Fibroblast of peridontal ligament (primary cell): ENCODE measurements around the gene ANKMY2.
"Not testable (repeated sequence)": the region's sequence is repeated elsewhere in the genome, so short reads cannot be mapped to it uniquely, and the experiment has no call there.

Experiments
- DNase-seq: peaks from one replicate; pipeline ENCODE4 v3.0.0-alpha.2; 2010; ENCODE audit errors: extremely low read depth

The ANKMY2 gene

GRCh38 chr7:16645593-16646471, at the start of gene ANKMY2, which contains the start of gene BZW2:
Gene ANKMY2 (minus strand): TSS chr7:16645754. CDS start chr7:16645573, 181 bp downstream.
Gene BZW2 (plus strand): TSS chr7:16646181. CDS start chr7:16665444, 19,263 bp downstream.
- DNase-seq: peak; percentile 95

DNA sequence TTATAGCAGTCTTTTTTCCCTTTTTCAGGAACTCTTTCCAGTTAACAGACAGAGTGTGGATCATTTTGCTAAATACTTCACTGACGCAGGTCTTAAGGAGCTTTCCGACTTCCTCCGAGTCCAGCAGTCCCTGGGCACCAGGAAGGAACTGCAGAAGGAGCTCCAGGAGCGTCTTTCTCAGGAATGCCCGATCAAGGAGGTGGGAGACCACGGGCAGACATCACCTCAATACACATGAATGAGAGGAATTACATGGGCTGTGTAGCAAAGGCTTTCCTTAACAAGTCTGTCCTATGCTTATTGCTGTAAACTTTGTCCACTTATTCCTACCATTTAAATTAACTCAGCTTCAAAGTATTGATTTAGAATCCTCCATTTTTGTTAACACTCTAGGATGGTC, 49.3 kb upstream of the ANKMY2 start:
- no peak for DNase-seq

DNA sequence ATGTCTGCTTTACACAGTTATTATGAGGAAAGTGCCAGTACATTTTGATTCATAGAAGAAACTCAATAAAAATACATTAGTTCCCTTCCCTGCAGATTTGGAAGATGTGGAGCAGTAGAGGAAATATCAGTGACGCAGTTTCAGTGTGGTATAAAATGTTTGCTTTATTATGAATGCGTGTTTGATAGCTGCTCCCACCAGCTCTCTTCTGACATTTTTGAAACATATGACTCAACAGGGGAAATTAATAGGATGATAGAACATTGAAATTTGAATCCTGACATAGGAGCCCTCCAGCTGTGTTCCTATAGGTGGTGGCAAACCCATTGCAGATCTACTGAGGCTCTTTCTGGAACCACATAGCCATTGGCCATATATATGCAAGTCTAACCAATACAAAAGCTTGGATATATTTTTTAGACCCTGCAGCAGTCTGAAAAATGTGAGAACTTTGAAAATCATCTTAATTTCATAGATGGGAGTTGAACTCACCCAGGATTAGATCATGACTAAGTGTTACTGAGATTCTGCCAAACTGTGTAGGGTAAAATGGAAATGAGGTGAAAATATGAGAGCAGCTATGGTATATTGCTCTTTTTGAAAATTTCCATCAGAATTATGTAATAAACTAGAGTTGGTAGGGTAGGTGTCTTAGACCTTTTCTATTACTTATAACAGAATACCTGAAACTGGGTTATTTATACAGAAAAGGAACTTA, 48.2 kb upstream of the ANKMY2 start:
- no peak for DNase-seq

GRCh38 chr7:16691241-16691640, 45.7 kb upstream of the ANKMY2 start:
- no peak for DNase-seq

DNA sequence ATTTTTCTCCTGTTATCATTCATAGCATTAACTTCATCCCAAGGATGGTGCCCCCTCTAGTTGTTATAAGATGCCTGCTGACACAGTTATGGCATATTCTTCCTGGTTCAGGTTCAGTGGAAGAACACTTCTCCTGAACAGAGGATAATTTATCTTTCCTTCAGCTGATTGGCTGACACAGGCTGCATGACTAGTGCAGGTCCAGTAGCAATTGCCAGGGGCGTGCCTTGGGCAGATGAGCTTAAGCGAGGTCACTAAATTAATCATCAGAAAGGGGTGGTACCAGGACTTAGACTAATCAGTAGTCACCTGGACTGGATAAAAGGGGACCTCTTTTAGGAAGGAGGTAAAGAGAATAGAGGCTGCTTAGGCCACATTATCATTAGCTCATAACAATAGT, 42.7 kb upstream of the ANKMY2 start:
- DNase-seq: no peak

- DNase-seq: no peak
These were observed 40.0 kb upstream of the ANKMY2 start for GRCh38 chr7:16685535-16685934.

DNA sequence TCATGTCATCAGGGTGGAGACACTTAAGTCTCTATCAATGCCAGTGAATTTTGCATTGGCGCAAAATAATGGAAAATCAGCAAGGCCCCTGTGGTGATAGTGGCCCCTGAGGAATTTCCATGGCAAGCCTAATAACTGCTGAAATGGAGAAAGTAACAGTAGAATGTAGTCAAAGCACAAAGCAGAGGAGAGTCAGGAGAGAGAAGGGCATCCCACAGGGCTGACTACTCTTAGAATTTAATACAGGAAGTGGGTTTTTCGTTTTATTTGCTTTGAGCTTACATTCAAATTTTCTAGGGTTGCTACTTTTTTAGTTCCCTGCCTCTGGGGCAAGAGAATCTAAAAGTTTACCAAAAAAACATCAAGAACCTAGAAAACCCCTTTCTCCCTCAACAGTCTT, 39.4 kb upstream of the ANKMY2 start:
- DNase-seq: no peak

GRCh38 chr7:16678645-16679566, 33.4 kb upstream of the ANKMY2 start:
- not testable (repeated sequence) for DNase-seq

GRCh38 chr7:16677978-16678494, 32.5 kb upstream of the ANKMY2 start:
- DNase-seq: no peak

DNA sequence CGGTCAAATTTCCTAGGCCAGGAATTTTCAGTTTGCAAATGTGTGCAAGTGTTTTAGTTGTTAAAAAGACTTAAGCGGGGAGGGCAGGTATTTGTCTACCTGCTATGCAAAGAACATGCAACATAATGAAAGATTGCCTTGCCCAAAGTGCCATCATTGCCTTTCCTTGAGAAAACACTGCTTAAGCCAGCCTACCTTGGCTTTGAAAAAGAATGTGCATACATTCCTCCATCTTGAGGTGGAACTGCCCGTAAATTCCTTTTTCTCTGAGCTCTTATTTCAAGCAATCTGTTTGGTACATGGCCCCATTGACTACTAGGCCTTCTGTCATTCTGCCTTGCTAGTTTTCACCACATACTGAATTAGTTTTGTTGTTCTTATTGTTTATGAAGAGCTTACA, 29.7 kb upstream of the ANKMY2 start:
- DNase-seq: no peak

DNA sequence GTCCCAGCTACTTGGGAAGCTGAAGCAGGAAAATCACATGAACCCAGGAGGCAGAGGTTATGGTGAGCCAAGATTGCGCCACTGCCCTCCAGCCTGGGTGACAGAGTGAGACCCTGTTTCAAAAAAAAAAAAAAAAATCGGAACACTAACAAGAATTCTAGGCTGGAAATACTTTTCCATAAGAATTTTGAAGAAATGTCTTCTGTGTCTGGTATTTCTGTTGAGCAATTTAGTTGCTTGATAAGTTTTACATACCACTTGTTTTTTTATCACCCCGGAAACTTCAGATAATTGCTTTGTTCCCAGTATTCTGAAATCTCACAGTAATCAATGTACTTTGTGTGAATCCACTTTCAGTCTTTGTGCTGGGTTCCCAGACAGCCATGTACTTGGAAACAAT, 26.3 kb upstream of the ANKMY2 start:
- no peak for DNase-seq

- no peak for DNase-seq
These were observed 25.3 kb upstream of the ANKMY2 start for GRCh38 chr7:16670731-16671344.

DNA sequence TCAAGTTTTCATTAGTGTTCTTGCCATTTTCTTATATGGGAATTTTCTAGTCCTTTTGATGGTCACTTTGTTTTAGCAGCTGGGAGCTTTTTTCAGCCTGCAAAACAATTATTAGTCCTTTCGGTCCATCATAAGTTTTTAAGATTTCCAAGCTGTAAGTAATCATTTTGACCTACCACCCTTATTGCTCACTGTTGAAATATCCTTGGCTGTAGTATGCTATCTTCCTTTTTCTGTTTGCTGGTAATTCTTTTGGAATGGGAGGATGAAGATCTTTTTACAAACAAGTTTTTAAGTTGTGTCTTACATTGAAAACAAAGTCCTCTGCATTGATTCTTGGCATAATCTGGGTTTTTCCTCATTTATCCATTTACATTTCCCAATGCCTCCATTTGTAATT, 24.5 kb upstream of the ANKMY2 start:
- peak; percentile 80 for DNase-seq

- peak; percentile 43 for DNase-seq
These were observed 24.0 kb upstream of the ANKMY2 start for GRCh38 chr7:16669581-16669980.

DNA sequence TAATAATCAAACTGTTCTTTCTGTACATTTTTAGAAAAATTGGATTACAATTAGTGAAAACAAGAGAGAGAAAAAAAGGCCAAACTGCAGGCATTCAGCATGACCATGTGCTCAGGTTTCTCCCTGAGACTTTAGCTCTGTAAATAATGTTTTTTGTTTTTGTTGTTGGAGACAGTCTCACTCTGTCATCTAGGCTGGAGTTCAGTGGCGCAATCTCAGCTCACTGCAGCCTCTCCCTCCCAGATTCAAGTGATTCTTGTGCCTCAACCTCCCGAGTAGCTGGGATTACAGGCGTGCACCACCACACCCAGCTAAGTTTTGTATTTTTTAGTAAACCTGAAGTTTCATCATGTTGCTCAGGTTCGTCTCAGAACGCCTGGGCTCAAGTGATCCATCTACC, 23.4 kb upstream of the ANKMY2 start:
- DNase-seq: peak; percentile 39

DNA sequence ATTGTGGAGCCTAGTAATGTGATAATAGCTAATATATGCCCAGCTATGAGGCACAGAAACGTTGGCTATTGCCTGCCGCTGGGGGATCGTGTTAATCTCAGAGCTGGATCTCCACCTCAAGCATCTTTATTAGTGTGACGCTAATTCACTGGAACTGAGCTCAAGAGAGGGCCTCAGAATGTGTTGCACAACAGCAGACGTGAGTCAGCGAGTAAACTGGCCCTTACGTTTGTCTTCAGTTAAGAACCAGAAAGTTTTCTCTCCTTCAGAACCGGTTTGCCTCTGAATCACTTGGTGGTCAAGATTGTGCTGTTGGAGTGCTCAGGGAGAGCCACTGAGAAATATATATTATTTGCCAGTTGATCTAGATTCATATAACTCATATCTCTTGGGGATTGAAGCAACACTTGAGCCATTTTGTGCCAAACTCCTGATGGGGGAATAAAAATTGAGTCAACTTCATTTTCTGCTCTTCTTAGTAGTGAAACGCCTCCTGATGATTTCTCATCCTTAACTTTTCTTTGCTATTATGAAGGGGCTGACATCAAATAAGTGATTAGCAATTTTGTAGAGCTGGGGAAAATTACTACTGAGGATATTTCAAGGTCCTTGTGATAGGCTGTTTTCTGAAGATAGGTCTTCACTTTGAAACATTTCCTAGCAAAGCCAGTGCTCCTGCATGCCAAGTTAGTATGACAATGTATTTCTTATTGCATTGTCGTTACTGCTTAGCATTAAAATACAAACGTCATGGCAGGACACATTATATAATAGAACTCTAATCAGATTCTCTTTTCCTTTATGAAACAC, 22.7 kb upstream of the ANKMY2 start:
- peak; percentile 100 for DNase-seq

DNA sequence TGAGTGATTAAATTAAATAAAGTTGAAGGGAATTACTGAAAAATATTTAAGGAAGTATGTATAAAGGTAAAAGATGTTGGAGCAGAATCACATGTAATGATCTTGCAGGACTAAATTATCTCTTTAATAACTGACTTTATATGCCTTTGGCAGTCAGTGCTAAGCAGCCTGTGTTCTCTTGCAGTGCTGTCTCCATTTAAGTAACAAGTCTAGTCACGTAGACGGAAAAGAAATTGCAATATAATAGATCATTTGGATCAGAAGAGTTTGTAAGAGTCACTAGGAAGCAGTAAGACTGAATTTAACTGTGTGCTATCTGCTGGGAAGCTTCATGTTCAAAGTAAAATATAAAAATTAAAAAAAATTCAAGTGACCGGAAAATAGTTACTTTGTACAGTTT, 21.8 kb upstream of the ANKMY2 start:
- no peak for DNase-seq

- no peak for DNase-seq
These were observed 16.4 kb upstream of the ANKMY2 start for GRCh38 chr7:16661924-16662323.

DNA sequence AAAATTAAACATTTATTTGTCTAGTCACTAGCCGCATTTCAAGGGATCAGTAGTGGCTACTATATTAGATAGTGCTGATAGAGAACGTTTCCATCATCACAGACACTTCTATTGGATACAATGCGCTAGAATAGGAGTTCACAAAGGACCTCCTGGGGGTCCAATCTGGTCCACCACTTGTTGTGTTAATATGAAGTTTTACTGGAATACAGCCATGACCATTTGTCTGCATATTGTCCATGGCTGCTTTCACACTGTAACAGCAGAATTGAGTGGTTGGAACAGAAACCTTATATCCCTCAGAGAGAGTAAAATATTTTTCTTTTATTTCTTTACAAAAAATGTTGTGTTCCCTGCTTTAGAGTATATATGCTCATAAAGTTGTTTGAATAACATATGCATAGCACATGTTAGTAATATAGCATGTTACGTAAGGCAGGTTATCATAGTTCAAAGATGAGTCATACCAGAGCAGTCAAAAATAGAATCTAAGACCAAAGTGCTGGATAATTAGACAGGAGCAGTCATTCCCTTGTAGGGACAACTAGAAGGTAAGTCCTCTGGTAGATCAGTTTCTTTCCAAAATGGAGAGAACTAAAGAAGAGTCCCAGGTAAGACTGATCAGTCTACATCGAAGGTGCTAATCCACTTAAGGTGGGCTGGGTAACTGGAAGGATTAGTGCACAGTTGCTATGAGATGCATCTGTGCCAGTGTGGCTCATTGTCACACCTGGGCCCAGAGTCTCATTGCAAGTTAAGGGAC, 15.3 kb upstream of the ANKMY2 start:
- DNase-seq: peak; percentile 74
